Brain pericyte (primary cell): ENCODE results near the gene DUSP9.

ENCODE experiments used
- DNase-seq: peaks from one replicate; pipeline ENCODE4 v3.0.0-alpha.2; 2012; ENCODE audit warnings: low read depth, low spot score

The DUSP9 gene

DNA sequence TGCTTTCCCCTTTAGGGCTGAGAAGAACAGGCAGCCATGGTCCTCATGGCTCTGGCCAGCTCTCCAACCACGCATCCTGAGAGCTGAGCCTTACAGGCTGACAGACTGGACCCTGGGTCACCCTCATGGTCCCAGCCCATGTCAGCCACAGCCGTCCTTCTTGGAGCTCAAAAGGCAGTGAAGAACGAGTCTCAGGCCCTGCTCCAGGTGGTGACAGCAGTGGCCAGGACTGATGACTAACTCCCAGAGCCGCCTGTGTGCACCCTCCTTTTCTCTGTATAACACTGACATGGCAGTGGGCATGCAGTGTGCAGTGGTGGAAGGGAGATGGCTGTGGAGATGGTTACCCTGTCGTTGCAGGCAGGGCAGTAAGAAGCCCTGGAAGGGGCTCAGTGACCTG, 10.3 kb upstream of the DUSP9 start:
- DNase-seq: no peak

DNA sequence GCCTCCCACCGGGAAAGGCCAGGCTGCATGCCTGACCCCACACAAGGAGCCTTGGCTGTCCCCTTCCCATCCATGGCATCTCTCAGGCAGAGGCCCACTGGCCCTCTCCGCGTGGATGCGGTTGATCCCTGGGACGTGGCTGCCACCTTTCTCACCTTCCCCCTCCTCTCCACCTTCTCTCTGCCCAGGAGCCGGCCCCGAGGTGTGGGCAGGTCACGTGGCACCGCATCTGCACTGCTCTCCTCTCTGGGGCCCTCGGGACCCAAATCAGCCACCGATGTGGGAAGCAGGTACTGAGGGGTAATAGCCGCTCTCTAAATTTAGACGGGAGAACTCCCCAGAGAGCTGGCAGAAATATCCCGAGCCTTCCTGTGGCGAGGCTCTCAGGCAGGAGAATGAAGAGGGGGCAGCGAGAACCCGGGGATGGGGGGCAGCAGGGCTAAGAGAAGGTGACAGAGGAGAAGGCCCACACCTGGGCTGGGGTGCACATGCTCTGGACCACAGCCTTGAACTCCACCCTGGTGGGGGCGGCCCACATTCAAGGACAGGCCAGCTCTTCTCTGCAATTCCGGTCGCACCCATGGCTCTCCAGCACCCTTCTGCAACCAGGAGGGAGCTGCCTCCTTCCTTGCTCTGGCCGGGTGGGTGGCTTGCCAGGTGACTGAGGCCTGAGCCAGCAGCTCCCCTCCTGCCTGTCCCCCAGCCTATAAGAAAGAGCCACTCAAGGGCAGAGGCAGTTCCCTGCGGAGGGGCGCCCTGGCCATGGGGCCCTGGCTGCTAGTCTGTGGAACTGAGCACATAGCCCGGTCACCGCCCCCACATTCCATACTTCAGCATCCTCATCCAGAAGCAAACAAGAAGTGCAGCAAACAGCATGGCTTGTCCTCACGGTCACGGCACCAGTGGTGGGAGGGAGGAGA, 9.6 kb upstream of the DUSP9 start:
- no peak for DNase-seq

DNA sequence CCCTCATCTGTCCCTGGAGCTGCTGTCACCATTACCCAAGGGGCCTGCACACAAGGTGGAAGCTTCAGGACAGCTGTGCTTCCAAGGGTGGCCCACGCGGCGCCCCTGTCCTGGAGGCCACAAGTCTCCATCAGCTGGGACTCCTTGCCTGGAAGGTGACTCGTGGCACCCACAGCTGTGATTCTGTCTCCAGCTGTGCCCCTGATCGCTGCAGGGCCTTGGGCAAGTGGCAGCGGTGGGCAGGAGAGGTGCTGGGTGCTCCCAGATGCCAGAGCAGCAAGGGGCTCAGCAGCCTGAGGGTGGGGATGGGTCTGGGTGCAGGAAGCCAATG, 9.0 kb upstream of the DUSP9 start:
- DNase-seq: no peak

DNA sequence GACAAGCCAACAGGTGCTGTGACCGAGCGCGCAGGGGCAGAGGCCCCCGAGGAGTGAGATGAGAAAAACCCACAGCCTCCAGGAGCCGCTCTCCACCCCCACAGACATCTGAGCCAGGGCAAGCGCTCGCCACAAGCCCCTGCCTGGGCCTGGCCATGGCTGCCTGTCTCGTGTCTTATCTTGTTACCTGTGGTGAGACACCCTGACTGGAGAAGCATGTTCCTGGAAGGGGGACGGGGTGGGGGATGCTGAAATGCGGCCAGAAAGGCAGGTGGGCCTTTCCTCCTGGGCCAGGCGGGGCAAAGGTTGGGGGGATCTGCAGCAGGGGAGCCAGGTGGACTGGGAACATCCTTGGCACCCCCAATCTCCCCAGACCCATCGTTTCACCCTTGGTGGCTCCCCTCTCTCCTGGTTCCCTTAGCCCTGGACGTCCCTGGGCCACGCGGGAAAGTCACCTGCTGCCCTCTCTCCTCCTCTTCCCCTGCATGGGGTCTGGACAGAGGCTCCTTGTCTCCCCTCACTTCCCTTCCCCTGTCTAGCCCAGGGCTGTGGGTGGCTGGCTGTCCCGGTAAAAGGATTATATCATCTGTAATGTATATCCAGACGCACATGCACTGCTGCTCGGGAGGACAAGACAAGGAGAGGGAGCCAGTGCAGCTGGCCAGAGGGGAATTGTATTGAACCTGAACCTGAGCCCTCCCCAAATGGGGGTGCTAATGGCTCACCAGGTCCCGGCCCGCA, 8.4 kb upstream of the DUSP9 start:
- no peak for DNase-seq

DNA sequence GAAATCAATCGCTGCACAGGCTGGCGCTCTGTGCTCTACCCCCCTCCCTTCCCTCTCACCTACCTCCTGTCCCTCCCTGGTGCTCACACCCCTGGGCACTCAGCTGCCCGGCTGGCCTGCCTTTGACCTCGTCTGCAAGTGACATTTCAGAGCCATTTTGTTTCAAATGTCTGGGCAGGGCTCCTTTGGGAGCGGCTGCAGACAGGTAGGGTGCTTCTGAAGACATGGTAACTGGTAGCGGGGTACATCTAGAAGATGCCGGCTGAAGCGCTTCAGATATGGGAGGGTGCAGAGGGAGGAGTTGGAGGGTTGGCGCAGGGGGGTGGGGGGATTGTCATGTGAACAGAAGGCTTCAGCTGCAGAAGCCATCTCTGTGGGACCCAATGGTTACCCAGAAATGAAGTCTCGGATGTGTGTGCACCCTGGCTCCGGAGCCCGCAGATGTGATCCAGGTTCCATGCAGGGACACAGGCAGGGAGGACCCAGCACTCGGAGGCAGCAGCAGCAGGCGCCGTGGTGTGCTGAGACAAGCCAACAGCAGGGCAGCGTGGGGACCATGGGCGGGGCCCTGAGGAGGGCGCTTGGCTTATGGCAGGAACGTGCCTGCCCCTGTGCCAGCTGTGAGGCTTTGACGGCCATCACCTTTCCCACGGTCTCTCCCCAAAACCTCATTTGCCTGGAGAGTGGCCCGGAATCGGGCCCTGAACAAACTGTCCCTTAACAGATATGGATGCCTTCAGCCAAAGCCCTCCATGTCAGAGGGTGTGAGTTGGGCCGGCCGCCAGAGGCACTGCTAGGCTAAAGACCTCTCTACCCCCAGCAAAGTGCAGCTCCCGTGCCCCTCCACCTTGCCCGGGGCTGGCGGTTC, 7.6 kb upstream of the DUSP9 start:
- DNase-seq: no peak

DNA sequence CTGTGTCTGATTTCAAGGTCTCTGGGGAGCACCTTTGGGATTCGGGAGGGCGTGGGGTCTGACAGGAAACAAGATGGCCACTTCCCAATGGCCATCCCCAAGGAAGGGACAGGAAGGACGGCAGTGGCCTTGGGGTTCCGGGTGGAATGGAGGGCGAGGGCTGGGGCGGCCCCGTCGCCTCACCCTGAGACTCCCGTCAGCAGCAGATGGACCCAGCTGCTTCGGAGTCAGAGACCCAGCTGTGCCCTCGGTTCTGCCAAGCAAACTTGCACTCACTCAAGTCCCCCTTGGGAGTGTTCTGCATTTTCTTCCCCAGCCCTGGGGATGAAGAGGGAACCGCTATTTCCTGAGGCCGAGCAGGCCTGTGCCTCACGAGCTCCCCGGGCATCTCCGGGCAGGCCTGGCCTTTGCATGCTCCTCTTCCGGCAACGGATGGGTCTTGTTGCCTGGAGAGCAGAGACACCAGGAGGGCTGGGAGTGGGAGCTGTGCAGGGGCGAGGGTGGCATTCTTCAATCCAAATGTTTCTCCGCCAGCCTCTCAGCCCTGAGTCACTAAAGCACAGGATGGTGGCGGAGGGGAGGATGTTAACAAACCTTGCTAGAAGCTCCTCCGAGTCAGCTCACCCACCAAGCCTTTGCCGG, 6.8 kb upstream of the DUSP9 start:
- DNase-seq: no peak

DNA sequence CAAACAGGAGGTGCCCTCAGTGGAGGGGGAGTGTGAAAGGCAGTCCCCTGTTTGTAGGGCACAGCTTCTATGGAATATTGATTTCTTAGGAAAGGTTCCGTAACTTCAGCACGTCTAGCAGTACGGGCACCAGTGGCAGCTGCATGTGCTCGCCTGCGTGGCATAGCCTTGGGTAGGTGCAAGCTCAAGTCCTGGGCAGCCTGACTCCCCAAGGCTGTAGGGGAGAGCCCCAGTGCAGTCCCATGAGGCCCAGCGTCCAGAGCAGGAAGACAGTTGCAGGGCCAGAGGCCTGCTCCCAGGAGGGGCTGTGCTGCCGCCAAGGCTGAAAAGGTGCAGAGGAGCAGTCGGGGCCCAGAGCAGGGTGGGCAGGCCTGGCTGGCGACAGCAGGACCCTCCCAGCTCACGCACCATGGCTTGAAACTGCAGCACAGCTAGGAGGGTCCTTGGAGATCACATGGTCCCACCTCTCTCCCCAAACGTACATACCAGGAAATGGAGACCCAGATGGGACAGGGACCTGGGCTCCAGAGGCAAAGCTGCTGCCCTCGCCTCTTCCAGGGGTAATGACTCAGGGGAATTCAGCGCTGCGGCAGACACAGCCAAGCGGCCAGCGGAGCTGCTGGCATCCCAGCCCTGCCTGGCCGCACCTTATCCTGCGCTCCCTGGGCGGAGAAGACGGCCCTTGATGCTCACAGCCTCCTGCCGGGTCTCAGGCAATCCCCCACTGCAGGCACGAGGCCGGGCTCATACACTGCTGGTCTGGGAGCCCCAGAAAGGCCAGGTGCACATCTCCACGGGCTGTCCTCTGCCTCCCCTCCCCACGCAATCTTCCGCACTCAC, 6.0 kb upstream of the DUSP9 start:
- DNase-seq: no peak

DNA sequence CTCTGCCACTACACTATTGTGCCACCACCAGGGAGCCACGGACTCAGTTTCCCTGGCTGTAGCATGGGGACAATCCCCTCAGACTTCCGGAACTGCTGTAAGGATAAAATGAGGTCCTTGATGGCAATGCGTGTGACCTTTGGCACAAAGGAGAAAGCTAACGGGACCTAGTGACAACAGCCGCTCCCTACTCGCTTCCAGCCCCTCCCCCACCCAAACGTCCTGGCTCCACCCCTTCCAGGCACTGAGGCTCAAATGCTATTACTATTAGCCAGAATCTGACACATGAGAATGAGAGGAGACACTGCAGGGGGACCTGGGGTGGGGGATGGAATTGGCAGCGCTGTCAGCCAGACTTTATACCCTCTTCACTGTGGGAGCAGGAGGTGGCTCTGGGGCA, 5.4 kb upstream of the DUSP9 start:
- no peak for DNase-seq

DNA sequence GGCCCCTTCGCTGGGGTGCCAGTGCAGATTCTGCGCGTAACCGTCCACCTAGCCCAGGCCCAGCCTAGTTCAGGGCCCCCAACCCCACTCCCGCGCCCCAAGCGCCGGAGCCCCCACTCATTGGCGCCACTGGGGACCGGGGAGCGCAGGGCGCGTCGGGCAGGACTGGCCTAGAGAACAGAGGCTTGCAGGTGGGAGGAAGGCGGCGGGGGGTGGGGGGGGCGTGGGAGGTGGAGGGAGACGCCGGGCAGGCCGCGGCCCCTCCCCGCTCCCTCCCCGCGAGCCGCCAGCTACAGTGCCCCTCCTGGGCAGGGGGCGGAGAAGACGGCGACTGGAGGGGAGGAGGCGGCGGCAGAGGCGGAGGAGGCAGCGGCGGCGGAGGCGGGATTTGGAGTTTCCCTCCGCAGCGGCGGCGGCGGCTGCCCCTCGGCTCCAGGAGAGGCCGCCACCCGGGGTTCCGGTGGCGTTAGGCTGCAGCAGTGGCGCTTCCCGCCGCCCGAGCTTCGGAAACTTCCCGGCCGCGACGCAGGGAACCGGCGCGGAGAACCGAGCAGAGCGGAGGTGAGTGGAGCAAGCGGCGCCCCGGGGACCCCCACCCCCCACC, 4.8 kb upstream of the DUSP9 start:
- no peak for DNase-seq

DNA sequence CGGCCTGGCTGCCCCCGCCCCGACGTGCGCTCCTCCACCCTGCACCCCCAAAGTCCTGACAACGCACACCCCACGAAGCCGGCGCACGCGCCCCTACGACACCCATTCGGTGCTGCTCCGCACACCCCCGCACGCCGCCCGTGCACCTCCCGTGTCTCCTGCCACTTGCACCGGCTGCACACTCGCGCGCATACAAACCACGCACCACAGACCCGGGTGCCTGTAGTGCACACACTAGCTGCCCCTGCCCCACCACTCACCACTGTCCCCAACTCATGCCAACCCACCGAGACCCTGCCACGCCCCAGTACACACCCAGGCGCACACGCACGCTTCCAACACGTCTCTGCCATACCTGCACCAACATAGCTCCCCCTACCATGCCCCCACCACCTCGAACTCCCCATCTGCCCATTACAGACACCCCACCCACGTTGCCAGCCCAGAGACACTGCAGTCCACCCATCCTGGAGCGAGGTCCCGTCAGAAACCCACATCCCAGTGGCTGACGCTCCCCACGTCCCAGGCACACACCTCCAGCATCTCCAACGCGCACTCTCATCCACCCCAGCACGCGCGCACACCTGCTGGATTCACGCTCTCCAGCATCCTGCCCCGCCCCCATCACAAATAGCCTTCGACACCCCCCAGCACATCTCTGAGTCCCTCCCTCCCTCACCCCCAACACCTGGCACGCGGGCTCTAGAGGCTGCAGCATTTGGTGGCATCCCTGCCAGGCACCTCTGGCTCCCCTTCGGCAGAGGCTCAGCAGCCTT, 4.2 kb upstream of the DUSP9 start:
- no peak for DNase-seq

DNA sequence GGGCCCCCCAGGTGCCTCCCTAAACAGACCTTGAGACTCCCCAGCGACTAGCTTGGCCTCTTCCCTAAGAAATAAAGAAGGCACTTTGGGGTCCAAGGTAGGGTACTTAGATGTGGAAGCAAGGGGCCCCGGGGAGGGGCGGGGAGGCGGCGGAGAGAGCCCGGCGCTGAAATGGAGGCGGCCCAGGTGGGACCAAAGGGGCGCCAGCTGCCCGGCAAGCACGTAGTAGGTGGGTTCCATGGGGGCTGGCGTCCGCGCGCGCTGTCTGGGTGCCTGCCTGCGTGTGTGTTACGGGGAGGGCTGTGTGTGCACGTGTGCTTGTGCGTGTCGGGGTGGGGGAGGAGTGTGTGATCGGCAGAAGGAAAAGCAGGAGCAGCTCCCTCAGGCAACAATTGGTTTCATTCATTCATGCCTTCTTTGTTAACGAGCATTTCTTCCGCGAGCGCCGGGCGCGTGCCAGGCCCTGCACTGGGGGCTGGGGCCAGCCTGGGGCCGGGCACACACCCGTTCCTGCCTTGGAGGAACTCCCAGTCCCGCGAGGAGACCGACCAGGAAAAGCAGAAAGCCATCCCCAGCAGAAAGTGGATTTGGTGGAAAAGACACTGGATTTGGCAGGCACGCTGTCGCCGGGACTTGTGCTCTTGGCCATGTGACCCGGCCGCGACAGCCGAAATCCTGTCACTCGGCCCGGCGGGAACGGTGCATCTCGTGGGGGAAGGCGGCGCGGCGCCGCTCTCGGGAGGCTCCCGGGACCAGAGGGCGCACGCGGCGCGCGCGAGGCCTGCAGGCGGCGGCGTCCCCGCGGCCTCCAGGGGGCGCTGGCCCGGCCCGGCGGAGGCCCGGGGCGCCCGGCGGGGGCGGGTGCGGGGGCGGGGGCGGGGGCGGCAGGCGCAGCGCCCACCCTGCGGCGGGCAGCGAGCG, 3.3 kb upstream of the DUSP9 start:
- no peak for DNase-seq

DNA sequence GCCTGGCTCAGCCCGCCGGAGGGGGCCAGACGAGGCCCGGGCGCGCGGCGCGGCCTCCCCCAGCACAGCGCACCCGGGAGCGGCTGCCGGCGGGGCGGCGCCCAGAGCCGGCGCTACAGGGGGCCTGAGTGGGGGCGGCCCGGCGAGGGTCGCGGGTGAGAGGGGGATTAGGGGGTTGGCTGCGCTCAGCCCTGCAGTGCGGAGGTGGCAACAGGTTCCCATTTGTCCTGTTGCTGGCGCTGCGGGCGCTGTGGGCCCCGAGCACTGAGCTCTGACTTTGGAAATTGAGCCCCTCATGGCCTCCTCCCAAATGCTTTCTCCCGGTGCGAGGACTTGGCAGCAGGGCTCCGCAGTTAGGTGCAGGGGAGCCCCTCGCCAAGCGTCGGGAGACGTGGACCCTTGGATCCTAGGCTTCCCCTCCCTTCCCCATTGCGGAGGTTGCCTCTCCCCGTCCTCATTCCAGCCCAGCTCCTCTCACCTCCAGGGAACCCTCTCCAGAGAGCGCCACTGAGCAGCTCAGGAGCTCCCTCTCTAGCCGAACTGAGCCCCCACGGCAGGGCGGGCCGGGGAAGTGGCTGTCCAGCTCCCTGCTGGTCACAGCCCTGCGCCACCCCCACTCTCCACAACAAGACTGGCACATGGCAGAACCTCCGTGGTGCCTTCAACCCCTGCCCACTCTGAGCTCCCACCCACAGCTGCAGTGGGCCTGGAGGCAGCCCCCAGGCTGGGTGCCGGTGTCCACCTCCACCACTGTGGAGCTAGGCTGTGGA, 2.5 kb upstream of the DUSP9 start:
- no peak for DNase-seq

DNA sequence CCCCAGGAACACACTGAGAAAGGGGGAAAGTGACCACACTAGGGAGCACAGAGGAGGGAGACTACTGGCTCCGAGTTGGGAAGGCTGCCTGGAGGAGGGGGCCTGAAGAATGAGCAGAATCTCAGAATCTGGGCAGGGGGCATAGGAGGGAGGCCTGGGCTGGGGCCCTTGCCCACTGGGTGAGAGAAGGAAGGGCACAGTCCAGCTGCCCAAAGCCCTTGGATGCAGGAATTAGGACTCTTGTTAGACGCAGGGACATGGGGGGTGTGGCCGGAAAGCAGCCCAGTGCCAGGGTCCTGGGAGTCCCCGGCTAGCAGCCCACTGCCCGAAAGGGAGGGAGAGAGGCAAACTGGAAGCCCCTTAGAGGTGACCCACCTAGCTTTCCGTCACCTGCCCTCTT, 1.9 kb upstream of the DUSP9 start:
- DNase-seq: no peak

DNA sequence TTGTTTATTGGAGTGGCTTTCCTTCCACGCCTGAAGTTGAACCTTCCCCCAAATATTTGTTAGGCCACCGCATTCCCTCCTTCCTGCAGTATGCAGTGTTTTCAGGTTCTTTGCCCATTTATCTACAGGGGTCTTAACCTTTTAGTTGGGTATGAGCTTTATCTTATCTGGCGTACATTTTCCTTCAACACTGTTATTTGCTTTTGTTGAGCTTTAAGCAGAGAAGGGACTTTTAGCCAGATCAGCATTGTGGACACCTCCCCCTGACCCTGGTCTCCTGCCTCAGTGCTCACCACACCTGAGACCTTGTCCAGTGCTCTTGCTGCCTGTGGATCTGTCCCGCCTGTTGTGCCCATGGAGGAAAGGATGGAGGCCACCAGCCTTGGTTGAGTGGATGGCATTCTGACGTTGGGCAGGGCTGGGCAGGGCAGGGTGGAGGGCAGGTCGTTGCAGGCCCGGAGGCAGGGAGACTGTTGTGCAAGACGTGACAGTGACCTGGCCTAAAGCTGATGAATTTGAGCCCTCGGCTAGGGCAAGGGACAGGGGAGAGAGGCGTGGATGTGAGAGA, 998 bp upstream of the DUSP9 start:
- no peak for DNase-seq

DNA sequence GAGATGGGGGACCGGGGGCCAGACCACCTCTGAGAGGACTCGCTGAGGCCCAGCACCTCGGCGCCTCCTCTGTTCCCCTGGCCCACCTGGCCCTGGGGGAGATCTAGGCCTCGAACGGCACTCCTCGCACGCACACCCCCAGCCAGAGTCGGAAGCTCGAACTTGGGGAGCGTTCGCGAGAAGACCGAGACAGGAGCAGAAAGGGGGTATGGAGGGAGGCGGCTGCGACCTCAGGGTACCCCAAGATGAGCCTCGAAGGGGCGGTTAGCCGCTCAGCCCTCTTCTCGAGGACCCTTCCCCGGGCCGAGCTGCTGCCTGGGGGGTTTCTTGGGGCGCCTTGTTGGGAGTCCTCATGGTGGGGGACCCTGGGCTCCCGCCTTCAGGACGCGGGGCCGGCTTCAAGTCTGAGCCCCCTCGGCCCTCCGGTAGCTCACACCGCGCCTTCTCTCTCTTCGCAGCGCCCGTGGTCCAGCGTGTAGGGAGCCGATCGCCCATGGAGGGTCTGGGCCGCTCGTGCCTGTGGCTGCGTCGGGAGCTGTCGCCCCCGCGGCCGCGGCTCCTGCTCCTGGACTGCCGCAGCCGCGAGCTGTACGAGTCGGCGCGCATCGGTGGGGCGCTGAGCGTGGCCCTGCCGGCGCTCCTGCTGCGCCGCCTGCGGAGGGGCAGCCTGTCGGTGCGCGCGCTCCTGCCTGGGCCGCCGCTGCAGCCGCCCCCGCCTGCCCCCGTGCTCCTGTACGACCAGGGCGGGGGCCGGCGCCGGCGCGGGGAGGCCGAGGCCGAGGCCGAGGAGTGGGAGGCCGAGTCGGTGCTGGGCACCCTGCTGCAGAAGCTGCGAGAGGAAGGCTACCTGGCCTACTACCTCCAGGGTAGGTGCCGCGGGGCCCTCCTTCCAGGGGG, 706 bp downstream of the DUSP9 start:
- no peak for DNase-seq
